Psoas muscle (tissue), 8 donors: ENCODE results near the gene SH3BP1. TPM values are rescaled to one million over a fixed set of nuclear protein-coding genes. Genes with fewer than 3 reads are reported as not detected.
A peak's percentile ranks its signal among the peaks of the same experiment; 100 is the strongest.

Experiments
- ATAC-seq, 4 donors: fragments of 200-7000 bp; cut with Tn5 transposase; one replicate each; pipeline ENCODE4 v1.9.1; 2020; ENCODE audit warnings: moderate library complexity in 3 of 4, mild to moderate bottlenecking in 2 of 4
- DNase-seq, 2 donors: peaks; one replicate each; pipeline ENCODE4 v3.0.0-alpha.2; 2020
- H3K27ac ChIP-seq: fragments of 200-600 bp; one replicate; pipeline ENCODE4 v1.8.0; 2022
- H3K27me3 ChIP-seq, 3 donors: fragments of 200-600 bp in 1 of 3; one replicate each; pipeline versions ENCODE4 v1.6.1 to v1.8.0; 2013 to 2022; ENCODE audit warnings: low read length in 2 of 3, mild to moderate bottlenecking in 2 of 3, moderate library complexity in 1 of 3; ENCODE audit not compliant: insufficient read depth in 3 of 3
- H3K36me3 ChIP-seq, 2 donors: fragments of 200-600 bp in 1 of 2; one replicate each; pipeline versions ENCODE4 v1.6.1 to v1.8.0; 2013 to 2022; ENCODE audit warnings: low read depth in 1 of 2, mild to moderate bottlenecking in 1 of 2, moderate library complexity in 1 of 2; ENCODE audit not compliant: insufficient read depth in 1 of 2
- H3K4me1 ChIP-seq: fragments of 200-600 bp; one replicate; pipeline ENCODE4 v1.8.0; 2022
- H3K4me3 ChIP-seq: fragments of 200-600 bp; one replicate; pipeline ENCODE4 v1.8.0; 2022; ENCODE audit warnings: mild to moderate bottlenecking
- H3K9me3 ChIP-seq: fragments of 200-600 bp; one replicate; pipeline ENCODE4 v1.8.0; 2022
- WGBS, 3 donors: extraction: QIAGEN DNeasy Blood & Tissue Kit; methylation state at CpG; one replicate each; pipeline versions ENCODE4 v1.1.6 to v1.1.7; 2013; 5-methylcytosine and 5-hydroxymethylcytosine counted together
- intact Hi-C, 2 donors: fragments of 100-400 bp; cut with DNase I; formaldehyde crosslinking; loops; one replicate each; pipeline versions ENCODE4 v1.11.0 to v1.14.2; 2022
- polyA plus RNA-seq, 3 donors: library from polyadenylated mRNA; stranded (reverse); fragments of 200-250 nt; gene quantifications; one replicate each; pipeline ENCODE4 v1.2.3, GENCODE V29; 2013
- total RNA-seq, 4 donors: library from RNA; stranded (reverse); fragmentation: NEBNext Ultra II Directional in 2 of 4; extraction: Animal tissue kit (Norgen Biotek cat#: 25700) in 2 of 4; gene quantifications; one replicate each; pipeline versions ENCODE4 v1.2.1 to v1.2.4, GENCODE V29; 2021 to 2023
- TF ChIP-seq, protein P1 (sequence below): fragments of 200-600 bp; IDR thresholded peaks from one replicate; pipeline ENCODE4 v1.8.0; 2022; ENCODE audit warnings: antibody characterized with exemption
- donor health status: healthy with polysubstance abuse.
- donor health status: DM: no; HTN: no; CAD: no; lungs with moderate emphysema.
- donor health status: Bipolar disorder and iron deficiency.
- donor health status: healthy.
- donor health status: DM: yes; HTN: yes; CAD: no.
- donor health status: DM: no; HTN: no; CAD: no.
- donor health status: DM: no; HTN: no; CAD: no.
- donor health status: DM: yes; HTN: yes; CAD: no.

The SH3BP1 gene
- total and polyA plus RNA-seq, 7 donors, result 0.20 to 2.4 (median 1.4) TPM

DNA sequence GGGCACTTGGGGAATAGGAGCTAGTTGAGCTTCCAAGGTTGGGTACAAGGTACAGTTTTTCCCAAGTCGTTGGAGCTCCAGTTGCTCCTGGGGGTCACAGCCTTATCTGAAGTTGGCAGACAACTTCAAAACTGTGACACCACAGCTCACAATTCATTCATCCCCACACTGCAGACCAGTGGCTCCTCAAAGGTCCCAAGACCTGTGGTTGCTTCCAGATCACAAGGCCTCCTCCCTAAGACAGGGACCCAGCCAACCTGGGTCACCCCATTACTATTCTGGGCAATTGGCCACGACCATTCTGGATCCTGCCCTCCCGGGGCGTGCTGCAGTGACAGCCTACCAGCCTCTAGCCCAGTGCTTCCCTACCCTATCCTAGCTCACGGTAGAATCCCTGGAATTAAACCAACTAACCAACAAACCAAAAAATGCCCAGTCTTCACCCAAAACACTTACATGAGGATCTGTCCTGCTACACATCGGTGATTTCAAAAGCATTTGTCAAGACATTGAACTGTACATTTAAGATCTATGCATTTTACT, 18.2 kb downstream of the SH3BP1 start:
- WGBS, 3 donors, result 2 to 9% (median 8%) methylated on average over 6 of the region's 6 CpGs
- H3K4me1 ChIP-seq, result peaks cover 32% of the 10 kb centered on the region
- H3K27ac ChIP-seq, result peak overlapping the region; percentile 87
- intact Hi-C loops, result loop anchor here in 1 of 2 donors (1.0 kb wide), 1 partner anchor 29 kb away; the partner anchor contains the start of gene NOL12
- DNase-seq (no peak), ATAC-seq (peak in 1 of 4 donors; percentile 21)
- H3K27me3 ChIP-seq, result no peaks in the 10 kb centered on the region
- peak overlapping the region; percentile 71 for H3K4me3 ChIP-seq
- no peaks in the 10 kb centered on the region for H3K36me3 ChIP-seq
- TF ChIP-seq, protein P1, sequence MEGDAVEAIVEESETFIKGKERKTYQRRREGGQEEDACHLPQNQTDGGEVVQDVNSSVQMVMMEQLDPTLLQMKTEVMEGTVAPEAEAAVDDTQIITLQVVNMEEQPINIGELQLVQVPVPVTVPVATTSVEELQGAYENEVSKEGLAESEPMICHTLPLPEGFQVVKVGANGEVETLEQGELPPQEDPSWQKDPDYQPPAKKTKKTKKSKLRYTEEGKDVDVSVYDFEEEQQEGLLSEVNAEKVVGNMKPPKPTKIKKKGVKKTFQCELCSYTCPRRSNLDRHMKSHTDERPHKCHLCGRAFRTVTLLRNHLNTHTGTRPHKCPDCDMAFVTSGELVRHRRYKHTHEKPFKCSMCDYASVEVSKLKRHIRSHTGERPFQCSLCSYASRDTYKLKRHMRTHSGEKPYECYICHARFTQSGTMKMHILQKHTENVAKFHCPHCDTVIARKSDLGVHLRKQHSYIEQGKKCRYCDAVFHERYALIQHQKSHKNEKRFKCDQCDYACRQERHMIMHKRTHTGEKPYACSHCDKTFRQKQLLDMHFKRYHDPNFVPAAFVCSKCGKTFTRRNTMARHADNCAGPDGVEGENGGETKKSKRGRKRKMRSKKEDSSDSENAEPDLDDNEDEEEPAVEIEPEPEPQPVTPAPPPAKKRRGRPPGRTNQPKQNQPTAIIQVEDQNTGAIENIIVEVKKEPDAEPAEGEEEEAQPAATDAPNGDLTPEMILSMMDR, result no peak
- no peaks in the 10 kb centered on the region for H3K9me3 ChIP-seq

DNA sequence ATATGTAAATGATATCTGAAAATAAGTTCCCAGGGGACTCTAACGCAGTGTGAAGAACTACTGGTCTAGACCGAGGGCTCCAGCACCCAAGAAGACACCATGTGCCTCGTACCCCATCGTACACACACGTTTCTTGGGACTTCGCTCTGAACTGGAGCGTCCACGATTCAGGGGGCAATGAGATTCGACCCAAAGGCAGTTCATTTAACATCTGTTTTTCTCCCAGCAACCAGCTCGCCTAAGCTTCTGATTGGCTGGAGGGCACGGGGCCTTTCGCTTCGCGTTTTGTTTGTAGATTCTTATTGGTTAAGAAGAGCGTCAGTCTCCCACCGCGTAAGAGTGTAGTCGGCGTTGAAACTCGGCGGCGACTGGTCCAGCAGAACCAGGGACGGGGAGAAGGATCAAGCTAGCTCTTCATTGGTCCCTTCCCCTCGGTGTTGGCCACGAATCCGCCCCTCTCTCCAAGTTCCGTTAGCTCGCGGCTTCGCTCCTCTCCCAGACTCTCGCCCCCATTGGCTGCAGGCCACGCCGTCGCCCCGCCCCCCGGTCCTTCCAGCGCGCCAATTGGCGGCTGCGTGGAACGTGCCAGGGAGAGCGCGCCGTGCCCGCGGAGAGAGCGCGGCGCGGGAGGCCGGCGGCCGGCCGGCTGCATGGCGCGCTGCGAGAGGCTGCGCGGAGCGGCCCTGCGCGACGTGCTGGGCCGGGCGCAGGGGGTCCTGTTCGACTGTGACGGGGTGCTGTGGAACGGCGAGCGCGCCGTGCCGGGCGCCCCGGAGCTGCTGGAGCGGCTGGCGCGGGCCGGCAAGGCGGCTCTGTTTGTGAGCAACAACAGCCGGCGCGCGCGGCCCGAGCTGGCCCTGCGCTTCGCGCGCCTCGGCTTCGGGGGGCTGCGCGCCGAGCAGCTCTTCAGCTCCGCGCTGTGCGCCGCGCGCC, 18.9 kb downstream of the SH3BP1 start, which contains the start of gene PDXP:
Gene PDXP (plus strand): TSS at position 591 of the 933 bp plus-strand sequence. CDS start 60 bp downstream, at position 651.
- H3K4me1 ChIP-seq, result peaks cover 32% of the 10 kb centered on the region
- ATAC-seq, result peak; percentile 95 to 98 (median 97)
- intact Hi-C loops, result loop anchor here in 1 of 2 donors (1.0 kb wide), 1 partner anchor 28 kb away; the partner anchor contains the start of gene NOL12
- no peaks in the 10 kb centered on the region for H3K9me3 ChIP-seq
- peak within 1 kb of the TSS; percentile 87 for H3K27ac ChIP-seq
- H3K27me3 ChIP-seq, result no peaks in the 10 kb centered on the region
- peak within 1 kb of the TSS; percentile 71 for H3K4me3 ChIP-seq
- TF ChIP-seq, protein P1, result no peak
- peak; percentile 100 for DNase-seq
- no peaks in the 10 kb centered on the region for H3K36me3 ChIP-seq
- WGBS, 3 donors, result 0 to 1% (median 1%) methylated on average over 47 to 101 of the region's 101 CpGs

- intact Hi-C loops, result no loop called here
- TF ChIP-seq, protein P1, result no peak
- Histone ChIP-seq H3K36me3 (no peaks in the 10 kb centered on the region), H3K27ac (peak overlapping the region; percentile 78), H3K9me3 (no peaks in the 10 kb centered on the region), H3K4me1 (peaks cover 32% of the 10 kb centered on the region), H3K27me3 (no peaks in the 10 kb centered on the region), H3K4me3 (peak overlapping the region; percentile 71)
- DNase-seq (peak in 1 of 2 donors; percentile 73), ATAC-seq (no peak)
- WGBS, 3 donors, result 2 to 3% (median 3%) methylated on average over 50 to 68 of the region's 68 CpGs
Measured at GRCh38 chr22:37659066-37659896, 19.8 kb downstream of the SH3BP1 start.

DNA sequence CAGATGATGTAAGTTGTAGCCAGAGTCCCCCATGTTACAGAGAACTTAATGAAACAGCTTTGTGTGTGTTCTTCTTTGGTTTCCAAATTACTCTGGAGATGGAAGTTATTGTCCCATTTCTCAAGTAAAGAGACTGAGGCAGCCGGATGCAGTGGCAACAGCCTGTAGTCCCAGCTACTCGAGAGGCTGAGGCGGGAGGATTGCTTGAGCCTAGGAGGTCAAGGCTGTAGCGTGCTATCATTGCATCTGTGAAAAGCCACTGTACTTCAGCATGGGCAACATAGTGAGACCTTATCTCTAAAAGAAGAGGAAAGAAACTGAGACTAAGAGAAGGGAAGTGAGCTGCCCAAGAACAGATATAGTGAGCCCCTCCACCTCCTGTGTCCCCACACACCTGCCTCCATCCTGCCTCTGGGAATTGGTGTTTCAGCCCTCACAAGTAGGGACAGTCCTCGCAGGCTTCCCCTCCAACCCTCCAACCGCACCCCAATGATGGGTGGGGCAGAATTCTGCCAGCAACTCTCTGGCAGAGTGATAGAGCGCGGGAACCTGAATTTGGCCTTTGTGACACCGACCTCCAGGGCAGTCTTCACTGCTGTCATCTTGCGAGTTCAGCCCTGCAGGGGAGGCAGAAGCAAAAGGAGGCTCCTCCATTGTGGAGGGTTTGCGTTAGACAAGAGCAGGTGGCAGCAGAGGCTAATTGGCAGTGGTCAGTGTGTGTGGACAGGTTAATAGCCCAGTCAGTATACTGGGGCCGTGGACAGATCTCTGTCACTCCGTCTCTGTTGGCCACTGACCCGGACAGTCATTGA, 20.6 kb downstream of the SH3BP1 start:
- Histone ChIP-seq H3K27ac (peak overlapping the region; percentile 78), H3K9me3 (no peaks in the 10 kb centered on the region), H3K4me3 (peak overlapping the region; percentile 71), H3K4me1 (peaks cover 33% of the 10 kb centered on the region), H3K36me3 (no peaks in the 10 kb centered on the region), H3K27me3 (no peaks in the 10 kb centered on the region)
- 65 to 71% (median 67%) methylated on average over 14 of the region's 14 CpGs for WGBS, 3 donors
- no peak for DNase-seq
- no peak for ATAC-seq
- intact Hi-C loops, result loop anchor here (2.0 kb wide), 1 partner anchor 21 kb away; no protein-coding TSS in a partner anchor
- TF ChIP-seq, protein P1, result no peak
